CD4-positive, alpha-beta T cell treated with Interleukin-15 for 1 hour (primary cell): ENCODE results near the gene SH3PXD2A.

ENCODE experiments used
- DNase-seq: peaks from one replicate; pipeline ENCODE4 v3.0.0-alpha.2; 2020

The SH3PXD2A gene

DNA sequence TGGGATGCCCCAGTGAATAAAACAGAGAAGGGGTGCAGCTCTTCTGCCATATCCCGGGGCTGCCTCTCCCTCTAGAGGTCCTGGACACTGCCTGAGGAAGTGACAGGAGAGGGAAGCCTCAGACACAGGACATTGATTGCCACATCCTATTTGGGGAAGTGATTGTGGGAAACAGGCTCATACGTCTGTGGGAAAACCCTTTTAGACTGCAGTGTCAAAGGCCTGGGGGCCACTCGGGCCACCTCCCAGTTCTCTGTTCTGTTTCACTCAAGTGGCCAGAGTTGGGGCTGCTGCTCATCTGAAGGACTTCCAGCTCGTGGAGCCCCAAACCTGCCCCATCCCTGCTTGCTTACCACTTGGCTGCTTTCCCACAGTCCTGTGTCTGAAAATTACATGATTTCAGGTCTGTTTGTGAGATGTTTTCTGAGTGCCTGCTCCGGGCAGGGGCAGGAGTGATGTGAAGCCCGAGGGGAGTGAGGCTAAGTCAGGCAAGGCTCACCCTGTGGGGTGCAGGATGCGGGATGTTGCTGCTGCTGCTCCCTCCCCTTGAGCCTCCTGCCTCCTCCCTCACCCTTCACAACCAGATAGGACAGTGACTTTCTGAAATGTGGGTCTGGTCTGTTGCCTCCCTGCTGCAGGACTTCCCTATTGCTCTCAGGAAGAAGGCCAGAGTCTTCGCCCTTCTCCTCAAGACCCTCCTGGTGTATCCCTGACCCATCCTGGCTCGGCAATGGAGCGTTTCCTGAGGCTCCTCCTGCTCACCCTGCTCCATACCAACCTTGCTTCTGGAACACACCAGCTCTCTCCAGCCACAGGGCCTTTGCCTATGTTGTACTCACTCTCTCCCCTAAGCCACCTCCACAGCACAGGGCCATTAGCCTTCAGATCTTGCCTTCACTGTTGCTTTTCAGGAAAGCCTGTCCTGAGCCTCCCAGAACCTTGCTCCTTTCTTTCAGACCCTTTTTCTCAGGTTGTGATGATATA is 303.5 kb downstream of the SH3PXD2A start:
- peak; percentile 70 for DNase-seq

DNA sequence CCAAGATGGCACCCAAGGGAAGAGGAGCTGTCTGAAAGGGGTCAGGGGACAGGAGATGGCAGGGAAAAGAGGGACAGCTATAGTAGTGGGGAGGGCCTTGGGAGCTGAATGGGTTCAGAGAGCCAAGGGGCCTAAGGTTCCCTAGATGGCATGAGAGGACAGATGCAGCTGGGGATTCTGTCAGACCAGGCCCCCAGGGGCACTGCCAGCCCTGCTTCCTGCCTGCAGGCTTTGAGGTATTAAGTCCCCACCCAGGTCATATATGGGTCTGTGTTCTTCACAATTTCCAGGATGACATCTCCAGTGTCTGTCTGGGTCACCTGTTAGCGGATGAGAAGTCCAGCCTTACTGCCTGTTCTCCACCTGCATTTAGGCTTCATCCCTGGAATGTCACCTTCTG is 305.1 kb downstream of the SH3PXD2A start:
- no peak for DNase-seq

DNA sequence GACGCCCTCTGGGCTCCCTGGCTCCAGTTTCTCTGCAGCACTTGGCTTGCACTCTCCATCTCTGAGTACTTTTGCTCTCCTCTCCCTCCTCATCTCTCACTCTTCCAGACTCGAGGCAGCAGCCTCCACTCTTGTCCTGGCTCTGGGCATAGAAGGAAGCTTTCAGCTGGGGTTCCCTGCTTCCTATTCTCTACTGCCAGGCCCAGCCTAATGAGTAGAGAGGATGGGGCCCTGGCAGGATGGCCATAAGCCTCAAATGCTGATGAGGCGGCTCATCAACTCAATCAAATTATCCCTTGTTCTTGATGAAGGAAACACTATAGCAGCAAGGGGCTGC is 306.1 kb downstream of the SH3PXD2A start:
- no peak for DNase-seq

DNA sequence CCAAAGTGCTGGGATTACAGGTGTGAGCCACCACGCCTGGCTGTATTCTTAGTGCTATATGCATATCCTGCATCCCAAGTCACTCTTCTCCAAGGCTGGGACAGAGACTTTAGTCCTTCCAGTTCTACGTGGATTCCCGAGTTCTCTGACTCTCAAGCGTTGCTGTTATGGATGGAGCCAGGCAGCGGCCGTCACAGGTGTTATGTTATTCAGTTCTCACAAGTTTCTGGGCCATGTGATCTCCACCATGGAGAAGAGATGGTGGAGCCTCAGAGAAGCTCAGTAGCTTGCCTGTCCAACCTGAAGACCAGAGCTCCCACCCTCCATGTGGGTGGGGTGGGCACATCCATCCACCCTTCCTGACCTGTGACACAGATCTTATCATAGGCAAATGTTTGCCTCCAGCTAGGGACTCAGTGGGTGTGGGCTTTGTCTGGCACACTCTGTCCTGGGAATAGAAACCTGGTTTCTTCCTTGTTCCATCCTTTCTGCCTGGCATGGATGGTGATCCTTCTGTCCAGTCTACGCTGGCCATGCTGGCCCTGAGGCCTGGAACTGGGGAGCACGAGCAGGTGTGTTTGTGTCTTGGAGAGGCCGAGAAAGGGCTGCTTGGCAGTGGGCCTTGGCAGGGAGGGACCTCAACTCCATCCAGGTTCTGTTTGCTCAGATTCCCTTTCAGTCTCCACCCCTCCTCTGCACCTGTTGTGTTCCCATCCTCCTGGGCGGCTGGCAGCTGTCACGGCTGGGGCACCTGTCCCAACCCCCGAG is 306.6 kb downstream of the SH3PXD2A start:
- no peak for DNase-seq

GRCh38 chr10:103548006-103548405 is 307.4 kb downstream of the SH3PXD2A start:
- DNase-seq, result no peak

- DNase-seq, result no peak
Observed at GRCh38 chr10:103547391-103547946, 307.9 kb downstream of the SH3PXD2A start.

GRCh38 chr10:103546401-103546800 is 309.0 kb downstream of the SH3PXD2A start:
- no peak for DNase-seq

DNA sequence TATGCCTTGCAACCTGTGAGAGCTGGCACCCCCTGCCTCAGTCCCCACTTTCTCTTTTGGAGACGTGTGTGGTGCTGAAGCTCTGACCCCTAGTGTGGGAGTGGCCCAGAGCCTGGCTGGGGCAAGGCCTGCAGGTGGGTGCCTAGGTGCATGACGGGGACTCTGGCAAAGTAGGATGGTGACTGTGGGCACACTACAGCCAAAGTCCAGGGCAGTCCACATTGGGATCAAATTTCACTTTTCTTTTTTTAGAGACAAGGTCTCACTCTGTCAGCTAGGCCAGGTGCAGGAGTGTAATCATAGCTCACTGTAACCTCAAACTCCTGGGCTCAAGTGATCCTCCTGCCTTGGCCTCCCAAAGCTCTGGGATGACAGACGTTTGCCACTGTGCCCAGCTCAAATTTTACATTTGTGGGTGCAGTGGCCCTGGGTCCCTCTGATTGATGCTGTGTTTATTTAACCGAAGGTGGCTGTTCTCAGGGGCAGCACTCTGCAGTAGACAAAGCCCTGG is 309.6 kb downstream of the SH3PXD2A start:
- no peak for DNase-seq

DNA sequence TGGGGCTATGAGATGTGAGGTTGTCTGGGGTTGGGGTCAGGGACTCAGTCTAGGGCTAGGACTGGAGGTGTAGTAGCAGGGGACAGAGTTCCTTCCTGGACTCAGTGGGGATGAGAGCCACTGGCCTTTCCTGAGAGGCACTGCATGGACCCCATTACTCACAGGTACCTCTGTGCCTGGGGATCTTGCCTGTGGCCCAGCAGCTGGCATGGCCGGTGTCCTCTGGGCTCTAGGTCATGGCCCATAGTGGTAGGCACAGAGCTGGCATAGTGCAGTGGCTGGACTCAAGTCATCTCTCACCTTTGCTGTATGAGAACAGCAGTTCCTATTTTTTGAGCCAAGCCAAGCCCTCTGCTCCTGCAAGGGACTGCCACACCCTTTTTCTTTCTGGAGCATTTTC is 310.0 kb downstream of the SH3PXD2A start:
- no peak for DNase-seq

DNA sequence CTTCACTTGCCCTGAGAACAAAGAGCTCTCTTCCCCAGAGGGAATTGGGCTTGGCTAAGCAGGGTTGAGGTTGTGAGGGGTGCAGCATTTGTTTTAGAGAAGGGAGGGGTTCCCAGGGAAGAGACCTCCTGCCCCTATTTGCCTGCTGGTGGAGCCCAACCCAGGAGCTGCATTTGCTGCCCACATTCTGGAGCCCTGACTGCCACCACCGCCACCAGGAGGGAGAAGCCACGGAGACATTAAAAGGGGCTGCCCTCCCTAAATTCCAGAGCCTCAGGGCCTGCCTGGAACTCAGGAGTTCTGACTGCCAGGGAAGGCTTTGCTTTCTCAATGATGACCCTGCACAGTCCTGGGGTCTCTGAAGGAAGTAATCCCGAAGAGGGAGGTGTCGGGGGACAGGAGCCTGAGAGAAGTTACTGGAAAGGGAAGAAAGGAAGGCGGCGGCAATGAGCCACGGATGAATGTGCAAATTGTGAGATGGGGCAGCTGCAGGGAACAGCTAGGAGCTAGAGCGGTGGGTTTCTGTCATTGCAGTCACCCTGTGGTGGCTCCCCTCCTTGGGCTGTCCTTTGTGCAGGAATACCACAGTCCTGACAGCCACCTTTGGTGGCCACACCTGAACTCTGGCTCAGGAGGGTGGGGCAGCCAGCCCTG is 310.6 kb downstream of the SH3PXD2A start:
- DNase-seq, result no peak
